GM12801 (cell line): ENCODE measurements around the gene ZNF324B.

Source experiments
- TF ChIP-seq, protein P1 (sequence below): IDR thresholded peaks from one replicate; pipeline ENCODE4 v1.5.1; 2011; ENCODE audit warnings: control low read depth; ENCODE audit not compliant: insufficient read length; ENCODE audit errors: extremely low read depth

The ZNF324B gene

DNA sequence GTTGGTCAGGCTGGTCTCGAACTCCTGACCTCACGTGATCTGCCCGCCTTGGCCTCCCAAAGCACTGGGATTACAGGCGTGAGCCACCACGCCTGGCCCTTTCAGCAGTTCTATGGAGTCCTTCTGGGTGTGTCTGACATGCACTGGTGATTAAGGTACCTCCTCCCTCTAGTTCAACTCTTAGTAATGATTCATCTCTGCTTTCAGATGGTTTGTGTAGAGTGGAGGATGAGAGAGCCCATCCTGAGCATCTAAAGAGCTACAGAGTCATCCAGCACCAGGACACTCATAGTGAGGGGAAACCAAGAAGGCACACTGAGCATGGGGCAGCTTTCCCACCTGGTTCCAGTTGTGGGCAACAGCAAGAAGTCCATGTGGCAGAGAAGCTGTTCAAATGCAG lies 34.8 kb upstream of the ZNF324B start:
- TF ChIP-seq, protein P1, sequence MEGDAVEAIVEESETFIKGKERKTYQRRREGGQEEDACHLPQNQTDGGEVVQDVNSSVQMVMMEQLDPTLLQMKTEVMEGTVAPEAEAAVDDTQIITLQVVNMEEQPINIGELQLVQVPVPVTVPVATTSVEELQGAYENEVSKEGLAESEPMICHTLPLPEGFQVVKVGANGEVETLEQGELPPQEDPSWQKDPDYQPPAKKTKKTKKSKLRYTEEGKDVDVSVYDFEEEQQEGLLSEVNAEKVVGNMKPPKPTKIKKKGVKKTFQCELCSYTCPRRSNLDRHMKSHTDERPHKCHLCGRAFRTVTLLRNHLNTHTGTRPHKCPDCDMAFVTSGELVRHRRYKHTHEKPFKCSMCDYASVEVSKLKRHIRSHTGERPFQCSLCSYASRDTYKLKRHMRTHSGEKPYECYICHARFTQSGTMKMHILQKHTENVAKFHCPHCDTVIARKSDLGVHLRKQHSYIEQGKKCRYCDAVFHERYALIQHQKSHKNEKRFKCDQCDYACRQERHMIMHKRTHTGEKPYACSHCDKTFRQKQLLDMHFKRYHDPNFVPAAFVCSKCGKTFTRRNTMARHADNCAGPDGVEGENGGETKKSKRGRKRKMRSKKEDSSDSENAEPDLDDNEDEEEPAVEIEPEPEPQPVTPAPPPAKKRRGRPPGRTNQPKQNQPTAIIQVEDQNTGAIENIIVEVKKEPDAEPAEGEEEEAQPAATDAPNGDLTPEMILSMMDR: no peak

DNA sequence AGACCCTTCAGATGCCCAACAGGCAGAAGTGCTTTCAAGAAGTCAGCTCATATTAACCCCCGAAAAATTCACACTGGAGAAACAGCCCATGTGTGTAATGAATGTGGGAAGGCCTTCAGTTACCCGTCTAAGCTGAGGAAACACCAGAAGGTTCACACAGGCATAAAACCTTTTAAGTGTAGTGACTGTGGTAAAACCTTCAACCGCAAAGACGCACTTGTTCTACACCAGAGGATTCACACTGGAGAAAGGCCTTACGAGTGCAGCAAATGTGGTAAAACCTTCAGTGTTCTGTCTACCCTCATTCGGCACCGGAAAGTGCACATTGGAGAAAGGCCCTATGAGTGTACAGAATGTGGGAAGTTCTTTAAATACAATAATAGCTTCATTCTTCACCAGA lies 34.4 kb upstream of the ZNF324B start:
- TF ChIP-seq, protein P1: no peak

DNA sequence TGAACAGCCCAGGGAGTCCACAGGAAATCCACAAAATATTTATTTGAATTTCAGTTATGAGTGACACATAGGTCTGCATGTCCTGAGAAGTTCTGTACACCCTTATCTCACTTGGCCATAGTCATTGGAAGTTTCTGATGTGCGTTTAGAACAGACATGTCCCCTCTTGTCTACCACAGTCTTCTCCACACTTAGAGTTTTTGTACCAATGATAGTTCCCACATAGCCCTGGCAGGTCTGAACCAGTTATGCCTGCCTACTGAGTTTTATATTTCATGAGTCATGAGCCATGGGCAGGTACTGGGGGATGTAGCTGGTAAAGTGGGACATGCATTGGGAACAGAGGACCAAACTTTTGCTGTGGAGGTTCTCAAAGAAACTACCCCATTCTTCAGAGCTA lies 22.8 kb upstream of the ZNF324B start:
- TF ChIP-seq, protein P1: no peak

DNA sequence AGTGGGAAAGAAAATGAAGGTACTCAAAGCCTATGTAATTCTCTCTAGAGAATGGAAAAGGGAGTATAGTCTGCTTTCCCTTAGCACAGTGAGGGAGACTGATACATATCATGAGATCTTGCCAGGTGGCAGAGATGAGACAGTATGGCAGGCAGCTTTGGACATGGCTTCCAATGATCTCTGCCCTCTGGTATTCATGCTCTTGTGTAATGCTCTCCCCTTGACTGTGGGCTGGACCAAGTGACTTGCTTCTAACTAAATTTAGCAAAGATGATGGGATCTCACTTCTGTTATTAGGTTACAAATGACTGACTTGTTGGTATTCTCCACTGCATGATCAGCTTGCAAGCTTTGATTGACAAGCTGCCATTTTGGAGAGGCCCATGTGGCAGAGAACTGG lies 21.7 kb upstream of the ZNF324B start:
- TF ChIP-seq, protein P1: no peak

DNA sequence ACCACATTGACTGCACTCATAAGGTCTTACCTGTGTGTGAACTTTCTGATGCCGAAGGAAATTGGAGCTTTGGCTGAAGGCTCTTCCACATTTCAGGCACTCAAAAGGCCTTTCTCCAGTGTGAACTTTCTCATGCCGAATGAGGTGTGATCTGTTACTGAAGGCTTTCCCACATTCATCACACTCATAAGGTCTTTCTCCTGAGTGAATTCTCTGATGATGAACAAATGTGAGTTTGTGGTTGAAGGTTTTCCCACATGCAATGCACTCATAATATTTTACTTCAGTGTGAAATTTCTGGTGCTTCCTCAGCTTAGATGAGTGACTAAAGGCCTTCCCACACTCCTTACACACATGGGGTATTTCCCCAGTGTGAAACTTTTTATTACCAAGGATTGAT lies 17.2 kb upstream of the ZNF324B start:
- TF ChIP-seq, protein P1: no peak

DNA sequence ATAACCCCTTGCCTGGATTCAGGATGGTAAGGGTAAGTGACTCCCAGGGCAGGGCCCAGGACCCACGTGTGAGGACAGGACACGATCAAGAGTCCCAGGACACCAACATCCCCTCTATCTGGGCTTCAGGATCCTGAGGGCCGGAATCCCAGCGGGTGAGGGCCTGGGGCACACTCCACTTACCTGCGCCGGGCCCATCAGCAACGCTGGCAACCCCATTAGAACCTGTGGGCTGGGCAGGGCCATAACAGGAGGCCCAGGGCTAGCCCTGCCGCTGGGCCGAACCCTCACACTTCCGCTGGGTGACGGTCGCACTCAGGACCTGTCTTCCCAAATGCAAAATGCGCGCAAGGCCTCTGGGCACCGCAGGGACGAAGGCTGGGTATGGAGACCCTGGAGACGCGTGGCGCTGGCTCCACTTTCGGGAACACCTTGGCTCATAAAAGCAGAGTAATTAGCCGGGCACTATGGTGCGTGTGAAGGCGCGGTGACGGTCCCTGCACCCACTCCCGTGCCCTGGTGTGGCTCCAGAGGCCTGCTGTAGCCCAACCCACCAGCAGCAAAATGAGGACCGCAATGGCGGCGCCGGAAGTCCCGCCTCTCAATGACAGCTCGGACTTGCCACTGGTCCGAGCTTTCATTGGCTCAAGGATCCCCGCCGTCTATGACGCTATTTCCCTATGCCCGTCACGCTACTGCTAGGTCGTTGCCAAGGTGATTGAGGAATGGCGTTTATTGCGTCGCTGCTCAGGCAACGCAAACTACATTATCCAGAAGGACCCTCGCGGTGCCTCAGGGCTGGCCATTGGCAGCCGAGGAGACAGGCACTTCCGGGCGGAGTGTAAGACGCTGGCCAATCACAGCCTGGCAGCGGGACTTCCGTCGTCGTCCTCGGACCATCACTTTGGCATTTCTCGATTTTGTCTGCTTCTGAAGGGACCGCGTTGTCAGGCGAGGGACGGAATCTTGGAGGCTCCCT lies 11.6 kb upstream of the ZNF324B start, which contains the start of gene ZNF132:
Gene ZNF132, minus strand, starts transcription at position 578 of the 979 bp plus-strand sequence. Its CDS starts 332 bp downstream, at position 246.
- TF ChIP-seq, protein P1: no peak

DNA sequence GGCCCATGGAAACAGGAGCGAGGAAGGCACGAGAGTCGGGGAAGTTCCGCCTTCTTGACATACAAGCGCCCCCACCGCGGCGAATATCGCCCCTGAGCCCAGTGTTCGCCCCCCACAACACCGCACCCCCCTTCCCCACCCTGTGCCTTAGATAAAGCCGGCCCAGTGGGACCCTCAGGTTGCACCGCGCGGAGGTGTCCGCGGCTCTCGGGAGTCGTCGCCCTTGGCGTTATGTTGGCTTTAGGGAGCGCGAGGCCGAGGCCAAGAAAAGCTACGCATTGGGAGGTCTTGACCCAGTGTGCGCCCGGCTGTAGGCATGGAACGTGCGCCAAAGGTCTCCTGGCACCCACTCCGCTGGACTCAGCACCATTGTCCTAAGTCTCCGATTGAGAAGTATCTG lies 10.9 kb upstream of the ZNF324B start:
- TF ChIP-seq, protein P1: no peak
